Ramos (cell line): Measurements from ENCODE around the gene DIP2C.
"Not testable (repeated sequence)": the region's sequence is repeated elsewhere in the genome, so short reads cannot be mapped to it uniquely, and the experiment has no call there.

Experiments used
- in situ Hi-C: fragments of 300-500 bp; cut with MboI; formaldehyde crosslinking; loops from one replicate; pipeline ENCODE4 v1.14.3; 2022; ENCODE audit warnings: low sequenced_read_pairs; ENCODE audit not compliant: unreplicated experiment

DIP2C gene

DNA sequence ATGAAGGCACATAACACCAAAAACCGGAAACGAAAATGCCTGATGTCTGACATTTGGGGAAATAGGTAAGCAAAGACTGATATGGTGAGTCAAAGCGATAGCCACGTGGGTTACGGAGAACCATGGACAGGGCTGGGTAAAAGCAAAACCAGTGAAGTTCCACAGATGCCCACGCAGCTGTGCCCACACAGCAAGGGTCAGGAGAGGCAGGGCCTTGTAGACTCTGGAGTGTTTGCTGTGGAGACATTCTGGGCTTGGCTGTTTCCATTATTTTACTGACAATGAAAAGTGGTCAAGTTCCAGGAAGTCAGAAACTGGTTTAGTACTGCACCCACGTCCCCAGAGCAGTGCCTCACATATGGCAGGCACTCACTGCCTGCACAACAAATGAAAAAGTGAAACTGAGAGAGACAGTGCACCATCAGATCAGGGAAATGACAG, 405.5 kb downstream of the DIP2C start:
- in situ Hi-C loops: no loop called here

DNA sequence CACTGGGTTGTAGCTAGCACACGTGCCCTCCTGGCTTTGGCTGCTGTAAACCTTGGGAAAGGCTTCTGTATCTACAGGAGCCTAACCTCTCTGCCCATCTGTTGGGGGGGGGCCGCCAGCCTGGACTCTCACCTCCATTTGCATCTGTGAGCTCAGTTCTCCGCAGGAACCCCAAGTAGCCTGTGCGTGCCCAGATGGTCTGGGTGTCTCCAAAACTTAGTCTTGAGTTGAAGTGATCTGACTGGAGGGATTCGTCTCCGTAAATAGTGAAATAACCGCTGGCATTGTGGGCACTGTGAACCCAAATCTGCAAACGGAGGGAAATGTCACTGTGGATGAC, 406.4 kb downstream of the DIP2C start:
- in situ Hi-C loops: no loop called here

DNA sequence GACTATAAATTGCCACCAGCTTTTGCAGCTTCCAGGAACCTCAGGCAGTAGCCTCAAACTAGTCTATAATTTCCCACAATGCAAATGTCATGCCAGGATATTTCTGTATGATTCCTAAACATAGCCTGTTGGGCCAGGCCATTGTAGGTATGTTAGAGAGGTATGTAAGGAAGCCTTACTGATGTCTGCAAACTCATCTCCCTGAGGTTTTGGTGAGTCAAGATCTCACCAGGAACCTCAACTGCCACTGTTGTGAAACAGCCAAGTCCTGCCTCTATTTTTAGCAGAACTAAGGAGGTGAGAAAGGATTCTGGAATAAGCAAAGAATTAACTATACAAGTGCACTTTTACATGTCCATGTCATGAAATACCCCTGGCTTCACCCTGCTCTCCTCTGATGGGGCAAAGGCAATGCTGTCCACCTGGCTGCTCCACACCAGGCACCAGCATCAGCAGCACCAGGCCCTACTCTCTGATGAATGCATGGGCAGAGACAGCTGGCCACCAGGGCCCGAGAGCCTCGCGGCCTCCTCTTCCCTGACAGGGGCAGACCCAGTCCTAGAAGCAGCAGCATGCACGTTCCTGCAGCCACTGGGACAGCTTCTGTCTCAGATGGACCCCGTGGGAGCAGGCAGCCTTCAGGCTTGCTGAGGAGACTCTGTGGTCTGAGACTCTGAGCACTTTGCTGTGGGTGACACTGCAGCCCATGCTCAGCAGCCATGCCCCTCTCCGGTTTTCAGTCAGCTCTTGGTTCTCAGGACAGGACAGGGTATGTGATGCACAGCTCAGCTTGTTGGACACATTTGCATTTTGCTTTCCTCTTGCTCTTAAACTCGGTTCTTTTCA, 407.0 kb downstream of the DIP2C start:
- in situ Hi-C loops: no loop called here

DNA sequence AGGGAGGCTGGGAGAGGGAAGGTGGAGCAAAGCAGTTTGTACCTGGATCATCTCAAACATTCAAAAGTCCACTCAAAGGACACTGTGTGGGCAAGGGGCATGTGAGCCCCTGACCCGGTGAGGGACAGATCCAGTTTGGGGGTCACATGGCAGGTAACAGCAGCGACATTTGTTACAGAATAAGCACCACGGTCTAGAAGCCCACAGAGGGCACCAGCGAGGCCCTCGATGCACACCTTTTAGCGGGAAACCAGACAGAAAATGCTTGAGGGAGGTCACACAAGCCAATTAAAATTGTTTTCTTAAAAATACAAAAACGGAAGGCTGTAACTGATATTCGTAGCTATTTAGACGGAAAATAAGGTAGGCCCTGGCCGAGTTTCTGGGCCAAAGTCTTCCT, 409.8 kb downstream of the DIP2C start:
- in situ Hi-C loops: no loop called here

DNA sequence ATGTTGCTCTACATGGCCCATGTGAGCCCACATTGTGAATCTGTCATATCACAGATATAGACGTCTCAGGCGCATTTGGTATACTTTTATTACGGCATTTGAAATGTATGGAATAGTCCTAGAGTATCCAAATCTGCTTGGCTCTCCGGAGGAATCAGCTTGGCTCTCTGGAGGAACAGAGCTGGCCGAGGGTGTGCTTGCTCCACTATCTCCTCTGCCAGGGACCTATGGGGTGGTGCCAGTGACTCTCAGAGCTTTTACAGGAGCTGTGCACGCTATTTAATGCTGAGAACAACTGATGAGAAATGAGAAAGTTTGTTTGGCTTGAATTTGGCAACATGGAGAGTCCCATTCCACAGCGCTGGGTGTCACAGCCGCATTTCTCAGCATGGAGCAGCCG, 410.2 kb downstream of the DIP2C start:
- in situ Hi-C loops: no loop called here

DNA sequence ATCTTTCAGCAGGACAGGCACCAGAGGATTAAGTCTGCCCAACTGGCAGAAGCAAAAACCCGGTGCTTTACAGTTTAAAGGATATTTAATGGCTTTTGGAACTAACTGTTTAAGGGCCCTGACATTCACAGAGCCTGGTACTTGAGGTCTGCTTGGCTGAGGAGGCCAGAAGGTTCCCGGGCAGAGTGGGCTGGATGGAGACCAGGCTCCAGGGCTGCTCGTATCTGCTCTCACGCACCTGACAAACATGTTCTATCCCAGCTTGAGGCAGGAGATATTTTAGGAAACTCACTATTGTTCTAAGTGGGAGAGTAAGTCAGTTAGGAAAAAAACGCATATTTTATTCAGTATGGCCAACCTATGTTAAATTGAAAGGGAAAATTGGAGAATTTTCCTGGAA, 410.8 kb downstream of the DIP2C start:
- in situ Hi-C loops: no loop called here

DNA sequence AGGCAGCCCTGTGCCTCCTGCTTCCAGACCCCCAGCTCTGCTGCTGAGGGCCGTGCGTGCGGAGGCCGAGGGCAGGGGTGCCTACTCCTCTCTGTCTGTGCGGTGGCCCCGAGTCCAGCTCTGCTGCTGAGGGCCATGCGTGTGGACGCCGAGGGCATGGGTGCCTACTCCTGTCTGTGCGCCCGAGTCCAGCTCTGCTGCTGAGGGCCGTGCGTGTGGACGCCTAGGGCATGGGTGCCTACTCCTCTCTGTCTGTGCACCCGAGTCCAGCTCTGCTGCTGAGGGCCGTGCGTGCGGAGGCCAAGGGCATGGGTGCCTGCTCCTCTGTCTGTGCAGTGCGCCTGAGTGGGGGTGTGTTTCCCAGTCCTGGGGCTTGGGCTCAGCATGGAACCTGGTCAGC, 411.5 kb downstream of the DIP2C start:
- in situ Hi-C loops: no loop called here

DNA sequence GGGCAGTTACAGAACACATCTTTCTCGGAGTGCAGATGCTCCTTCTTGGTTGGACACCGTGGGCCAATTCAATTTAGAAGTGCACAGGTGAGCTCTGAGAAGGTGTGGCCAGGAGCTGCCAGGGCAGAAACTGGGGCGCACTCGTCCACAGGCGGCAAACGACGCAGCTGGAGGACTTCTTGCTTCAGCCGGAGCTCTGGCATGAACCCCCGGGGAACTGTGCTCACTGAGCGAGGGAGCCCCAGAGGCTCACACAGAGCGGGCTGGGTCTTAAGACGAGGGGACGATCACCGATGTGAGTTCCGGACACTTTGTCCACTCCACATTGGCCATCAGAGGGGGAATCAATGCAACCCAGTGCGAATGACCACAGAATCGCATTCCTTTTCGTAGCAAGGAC, 413.8 kb downstream of the DIP2C start:
- in situ Hi-C loops: no loop called here

DNA sequence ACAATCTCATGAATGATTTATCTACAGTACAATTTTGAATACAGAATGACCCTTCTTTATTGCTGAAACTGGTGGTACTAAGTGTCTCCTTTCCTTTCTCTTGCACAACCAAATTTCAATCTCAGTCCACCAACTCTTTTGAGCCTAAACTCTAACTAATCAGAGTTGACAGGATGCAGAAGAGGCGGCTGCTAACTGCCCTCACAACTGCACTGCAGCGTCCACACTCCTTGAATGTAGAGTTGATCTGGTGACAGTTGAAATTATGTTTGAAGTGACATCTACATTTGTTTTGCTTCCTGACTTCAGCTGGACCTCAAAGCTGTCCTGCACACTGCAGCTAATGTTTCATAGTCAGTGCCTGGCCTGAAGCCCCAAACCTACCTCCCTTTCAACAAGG, 414.6 kb downstream of the DIP2C start:
- in situ Hi-C loops: no loop called here

DNA sequence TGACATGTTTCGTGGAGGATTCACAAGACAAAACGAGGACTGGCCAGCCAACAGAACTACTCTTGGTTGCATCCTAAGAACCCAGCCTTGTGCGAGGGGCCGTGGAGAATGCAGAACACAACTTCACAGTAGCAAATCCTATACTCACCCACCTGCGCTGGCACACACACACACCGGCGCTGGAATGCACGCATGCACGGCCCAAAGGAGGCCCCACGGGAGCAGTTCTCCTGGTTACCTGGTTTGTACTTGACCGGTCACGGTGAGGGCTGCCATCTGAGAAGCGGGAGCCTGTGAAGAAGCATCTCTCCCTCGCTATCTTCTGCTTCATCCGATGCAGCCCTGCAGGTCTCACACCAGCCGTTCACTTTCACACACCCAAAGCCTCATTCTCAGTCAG, 416.4 kb downstream of the DIP2C start:
- in situ Hi-C loops: no loop called here

DNA sequence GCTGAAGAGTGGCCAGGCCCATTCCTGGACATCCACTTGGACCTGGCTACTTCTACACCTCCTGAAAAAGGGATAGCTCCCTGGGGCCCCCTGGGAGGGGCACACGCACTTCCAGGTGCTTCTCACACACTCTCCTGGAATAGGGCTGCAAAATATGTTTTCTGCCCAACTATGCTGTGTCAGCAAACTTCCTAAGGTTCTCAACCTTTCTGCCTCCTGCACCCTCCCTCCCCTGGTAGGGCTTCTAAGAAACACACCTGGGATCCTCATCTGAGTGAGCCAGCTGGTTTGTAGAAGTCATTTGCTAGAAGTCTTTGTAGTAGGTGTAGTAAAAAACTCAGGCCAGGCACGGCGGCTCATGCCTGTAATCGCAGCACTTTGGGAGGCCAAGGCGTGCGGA, 417.7 kb downstream of the DIP2C start:
- in situ Hi-C loops: no loop called here

DNA sequence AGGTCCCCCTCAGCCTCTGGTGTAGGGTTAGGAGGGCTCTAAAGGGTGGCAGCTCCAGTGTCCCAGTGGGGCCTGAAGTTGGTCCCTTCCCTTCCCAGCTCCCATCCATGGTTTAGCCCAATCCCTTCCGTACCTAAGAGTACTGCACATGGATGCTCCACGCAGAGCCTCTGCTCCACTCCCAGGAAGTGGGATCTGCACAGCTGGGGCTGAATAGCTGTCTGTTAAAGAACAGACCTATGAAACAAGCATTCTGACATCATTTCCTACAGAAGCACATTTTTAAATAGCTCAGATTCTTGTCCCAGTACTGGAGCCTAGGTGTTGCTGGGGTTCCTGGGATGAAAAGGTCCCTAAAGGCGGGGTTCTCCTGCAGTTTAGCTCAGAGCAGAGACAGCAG, 418.3 kb downstream of the DIP2C start:
- in situ Hi-C loops: no loop called here

DNA sequence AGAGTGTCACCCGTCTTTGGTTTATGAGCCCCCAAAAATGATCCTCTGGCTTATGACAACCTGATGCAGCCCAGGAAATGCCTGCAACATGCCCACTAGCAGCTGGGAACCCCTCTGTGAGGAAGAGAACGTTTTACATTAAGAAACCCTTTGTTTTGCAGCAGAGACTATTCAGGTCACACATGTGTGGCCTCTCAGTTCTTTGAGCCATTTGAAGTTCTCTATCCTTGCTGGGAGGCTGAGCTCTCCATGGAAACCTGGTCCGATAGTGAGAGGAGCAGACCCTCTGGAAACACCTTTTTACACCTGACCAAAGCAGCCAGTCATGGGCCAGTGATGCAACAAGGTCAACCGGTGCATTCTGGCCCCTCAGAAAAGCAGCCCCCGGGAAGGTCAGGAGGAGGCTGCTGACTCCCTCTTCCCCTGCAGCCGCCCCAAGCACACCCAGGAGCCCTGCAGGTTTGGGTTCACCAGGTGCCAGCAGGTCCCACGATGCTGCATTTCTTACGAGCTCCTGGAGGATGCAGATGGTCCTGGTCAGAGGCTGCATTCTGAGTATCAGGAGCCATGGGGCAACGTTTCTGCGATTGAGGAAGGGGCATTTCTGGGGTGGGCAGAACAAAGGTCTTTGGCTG, 419.9 kb downstream of the DIP2C start:
- in situ Hi-C loops: no loop called here

DNA sequence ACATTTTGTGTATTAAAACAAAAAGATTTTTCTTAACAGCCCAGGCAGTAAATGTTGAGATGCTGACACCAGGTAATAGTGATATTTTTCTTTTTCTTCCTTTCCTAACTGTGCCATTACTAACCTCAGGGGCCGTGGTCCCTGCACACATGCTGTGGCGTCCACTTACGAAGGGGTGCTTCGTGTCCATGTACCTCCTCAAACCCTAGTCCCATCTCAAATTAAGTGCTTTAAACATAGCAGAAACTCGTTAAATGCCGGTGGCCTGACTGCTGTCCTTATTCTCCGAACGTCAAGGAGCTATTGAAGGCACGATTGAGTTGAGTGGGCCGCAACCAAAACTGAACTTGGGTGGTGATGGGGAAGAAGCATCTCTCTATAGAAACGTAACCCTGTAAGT, 421.8 kb downstream of the DIP2C start:
- in situ Hi-C loops: no loop called here

DNA sequence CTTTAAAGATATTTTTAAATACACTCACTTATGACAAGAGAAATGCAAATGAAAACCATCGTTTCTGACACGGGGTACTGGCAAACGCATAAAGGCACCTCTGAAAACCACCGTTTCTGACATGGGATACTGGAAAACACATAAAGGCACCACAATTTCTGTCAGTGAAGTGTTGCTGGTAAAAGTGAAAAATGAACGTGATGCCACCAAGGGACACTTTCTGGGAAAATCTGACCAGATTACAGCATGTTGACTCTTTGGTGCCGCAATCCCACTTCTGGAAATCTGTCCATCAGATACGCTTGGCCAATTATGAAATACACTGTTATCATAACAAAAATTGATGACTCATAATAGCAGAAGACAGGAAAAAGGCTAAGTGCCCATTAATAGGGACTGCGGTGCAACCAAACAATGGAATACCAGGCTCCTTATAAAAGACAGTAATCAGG, 422.5 kb downstream of the DIP2C start:
- in situ Hi-C loops: no loop called here

DNA sequence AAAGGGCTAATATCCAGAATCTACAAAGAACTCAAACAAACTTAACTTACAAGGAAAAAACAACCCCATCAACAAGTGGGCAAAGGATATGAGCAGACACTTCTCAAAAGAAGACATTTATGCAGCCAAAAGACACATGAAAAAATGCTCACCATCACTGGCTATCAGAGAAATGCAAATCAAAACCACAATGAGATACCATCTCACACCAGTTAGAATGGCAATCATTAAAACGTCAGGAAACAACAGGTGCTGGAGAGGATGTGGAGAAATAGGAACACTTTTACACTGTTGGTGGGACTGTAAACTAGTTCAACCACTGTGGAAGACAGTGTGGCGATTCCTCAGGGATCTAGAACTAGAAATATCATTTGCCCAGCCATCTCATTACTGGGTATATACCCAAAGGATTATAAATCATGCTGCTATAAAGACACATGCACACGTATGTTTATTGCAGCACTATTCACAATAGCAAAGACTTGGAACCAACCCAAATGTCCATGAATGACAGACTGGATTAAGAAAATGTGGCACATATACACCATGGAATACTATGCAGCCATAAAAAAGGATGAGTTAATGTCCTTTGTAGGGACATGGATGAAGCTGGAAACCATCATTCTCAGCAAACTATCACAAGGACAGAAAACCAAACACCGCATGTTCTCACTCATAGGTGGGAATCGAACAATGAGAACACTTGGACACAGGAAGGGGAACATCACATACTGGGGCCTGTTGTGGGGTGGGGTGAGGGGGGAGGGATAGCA, 423.5 kb downstream of the DIP2C start:
- in situ Hi-C loops: not testable (repeated sequence)

DNA sequence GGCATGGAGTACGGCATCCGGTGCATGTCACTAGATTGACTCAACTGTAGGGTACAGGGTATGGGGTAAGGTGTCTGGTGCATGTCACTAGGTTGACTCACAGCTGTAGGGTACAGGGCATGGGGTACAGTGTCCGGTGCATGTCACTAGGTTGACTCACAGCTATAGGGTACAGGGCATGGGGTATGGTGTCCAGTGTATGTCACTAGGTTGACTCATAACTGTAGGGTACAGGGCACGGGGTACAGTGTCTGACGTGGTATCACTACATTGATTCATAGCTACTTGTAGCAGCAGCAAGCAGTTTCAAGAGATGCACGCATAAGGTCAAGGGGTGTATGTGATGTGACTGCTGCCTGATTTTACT, 424.4 kb downstream of the DIP2C start:
- in situ Hi-C loops: not testable (repeated sequence)

DNA sequence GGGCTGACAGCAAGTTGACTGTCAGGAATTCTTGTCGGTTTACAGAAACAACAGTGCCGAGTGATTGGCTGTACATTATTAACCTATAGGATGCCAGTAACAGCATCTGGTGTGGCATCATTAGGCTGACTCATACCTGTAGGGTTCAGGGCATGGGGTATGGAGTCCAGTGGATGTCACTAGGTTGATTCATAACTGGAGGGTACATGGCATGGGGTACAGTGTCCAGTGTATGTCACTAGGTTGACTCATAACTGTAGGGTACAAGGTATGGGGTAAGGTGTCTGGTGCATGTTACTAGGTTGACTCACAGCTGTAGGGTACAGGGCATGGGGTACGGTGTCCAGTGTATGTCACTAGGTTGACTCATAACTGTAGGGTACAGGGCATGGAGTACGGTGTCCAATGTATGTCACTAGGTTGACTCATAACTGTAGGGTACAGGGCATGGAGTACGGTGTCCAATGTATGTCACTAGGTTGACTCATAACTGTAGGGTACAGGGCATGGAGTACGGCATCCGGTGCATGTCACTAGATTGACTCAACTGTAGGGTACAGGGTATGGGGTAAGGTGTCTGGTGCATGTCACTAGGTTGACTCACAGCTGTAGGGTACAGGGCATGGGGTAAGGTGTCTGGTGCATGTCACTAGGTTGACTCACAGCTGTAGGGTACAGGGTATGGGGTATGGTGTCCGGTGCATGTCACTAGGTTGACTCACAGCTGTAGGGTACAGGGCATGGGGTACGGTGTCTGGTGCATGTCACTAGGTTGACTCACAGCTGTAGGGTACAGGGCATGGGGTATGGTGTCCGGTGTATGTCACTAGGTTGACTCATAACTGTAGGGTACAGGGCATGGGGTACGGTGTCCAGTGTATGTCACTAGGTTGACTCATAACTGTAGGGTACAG, 425.1 kb downstream of the DIP2C start:
- in situ Hi-C loops: not testable (repeated sequence)

DNA sequence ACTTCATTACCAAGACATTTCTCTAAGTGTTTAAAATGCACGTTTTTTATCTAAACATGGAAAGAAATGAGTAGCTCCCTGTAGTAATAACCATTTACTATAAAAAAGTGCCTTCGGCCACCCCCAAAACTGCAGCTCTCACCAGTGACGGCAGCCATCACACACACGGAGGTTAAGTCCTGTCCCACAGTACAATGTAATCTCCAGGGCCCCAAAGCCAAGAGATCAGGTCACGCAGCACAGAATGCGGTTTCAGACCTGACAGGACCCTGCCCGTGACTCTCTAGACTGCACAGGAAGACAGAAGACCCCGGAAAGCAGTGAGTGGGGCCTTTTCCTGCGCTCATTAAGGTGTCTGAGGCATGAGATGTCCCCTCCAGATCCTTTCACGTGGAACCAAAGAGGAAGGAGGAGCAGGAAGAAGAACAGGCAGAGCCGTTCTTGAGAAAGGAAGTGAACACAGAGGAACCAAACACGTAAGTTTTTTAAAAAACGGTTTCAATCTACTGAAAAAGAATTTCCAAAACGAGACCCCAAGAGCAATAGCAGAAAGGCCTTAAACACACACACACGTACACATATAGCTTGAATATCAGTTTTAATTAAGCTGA, 428.5 kb downstream of the DIP2C start:
- in situ Hi-C loops: no loop called here
